ENCODE data around the gene DOCK2.

DNA sequence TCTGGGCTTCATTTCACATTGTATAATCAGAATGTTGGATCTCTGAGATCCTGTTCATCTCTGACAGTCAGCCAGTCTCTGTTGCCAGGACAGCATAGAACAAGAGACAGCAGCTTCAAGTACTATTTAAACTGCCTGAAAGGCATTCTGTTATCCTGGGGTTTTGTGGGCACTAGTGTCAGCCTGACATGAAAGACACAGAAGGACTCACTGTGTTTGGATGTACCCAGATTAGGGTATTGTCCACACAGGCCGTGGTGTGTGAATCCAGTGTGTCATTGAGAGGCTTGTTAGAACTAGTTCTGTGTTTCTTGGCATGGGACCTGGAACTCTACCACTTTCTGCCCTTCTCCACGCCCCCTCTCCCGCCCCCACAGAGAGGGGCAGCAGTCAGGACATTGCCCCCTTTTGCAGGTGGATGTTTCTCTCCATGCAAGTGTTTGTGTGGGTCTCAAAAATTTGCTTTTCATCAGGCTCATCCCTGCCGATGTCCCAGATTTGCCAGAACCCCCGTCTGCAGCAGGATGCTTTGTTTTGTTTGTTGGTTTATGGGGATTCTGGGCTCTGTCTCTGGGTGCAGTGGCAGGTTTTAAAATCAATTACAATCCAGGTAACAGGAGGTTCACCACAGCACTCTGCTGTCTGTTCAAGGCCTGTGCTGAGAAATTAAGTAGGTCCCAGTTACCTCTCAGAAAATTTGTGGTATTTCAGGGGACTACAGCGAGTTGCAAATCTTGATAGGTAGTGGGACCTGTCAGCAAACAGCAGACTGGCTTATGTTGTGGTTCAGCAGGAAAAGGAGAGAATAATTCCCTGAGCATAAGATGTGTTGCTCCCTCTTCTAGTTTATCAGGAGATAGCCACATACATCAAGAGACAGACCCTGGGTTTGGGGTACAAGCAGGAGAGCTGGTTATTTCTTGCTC is 144.6 kb downstream of the DOCK2 start:
- TF ChIP-seq, protein P1, sequence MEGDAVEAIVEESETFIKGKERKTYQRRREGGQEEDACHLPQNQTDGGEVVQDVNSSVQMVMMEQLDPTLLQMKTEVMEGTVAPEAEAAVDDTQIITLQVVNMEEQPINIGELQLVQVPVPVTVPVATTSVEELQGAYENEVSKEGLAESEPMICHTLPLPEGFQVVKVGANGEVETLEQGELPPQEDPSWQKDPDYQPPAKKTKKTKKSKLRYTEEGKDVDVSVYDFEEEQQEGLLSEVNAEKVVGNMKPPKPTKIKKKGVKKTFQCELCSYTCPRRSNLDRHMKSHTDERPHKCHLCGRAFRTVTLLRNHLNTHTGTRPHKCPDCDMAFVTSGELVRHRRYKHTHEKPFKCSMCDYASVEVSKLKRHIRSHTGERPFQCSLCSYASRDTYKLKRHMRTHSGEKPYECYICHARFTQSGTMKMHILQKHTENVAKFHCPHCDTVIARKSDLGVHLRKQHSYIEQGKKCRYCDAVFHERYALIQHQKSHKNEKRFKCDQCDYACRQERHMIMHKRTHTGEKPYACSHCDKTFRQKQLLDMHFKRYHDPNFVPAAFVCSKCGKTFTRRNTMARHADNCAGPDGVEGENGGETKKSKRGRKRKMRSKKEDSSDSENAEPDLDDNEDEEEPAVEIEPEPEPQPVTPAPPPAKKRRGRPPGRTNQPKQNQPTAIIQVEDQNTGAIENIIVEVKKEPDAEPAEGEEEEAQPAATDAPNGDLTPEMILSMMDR (IDR thresholded peaks at IDR 0.05): no peak
- no peak for TF ChIP-seq EP300 (IDR thresholded peaks at IDR 0.05)
- no peak for TF ChIP-seq POLR2AphosphoS5 (IDR thresholded peaks at IDR 0.05)
- no peak for TF ChIP-seq POLR2A (IDR thresholded peaks at IDR 0.05)

All from upper lobe of left lung (tissue), 4 donors.